ENCODE measurements around the gene FOXJ2. TPM values are rescaled to one million over a fixed set of nuclear protein-coding genes. Genes with fewer than 3 reads are reported as not detected.
"Not testable (repeated sequence)": the region's sequence is repeated elsewhere in the genome, so short reads cannot be mapped to it uniquely, and the experiment has no call there.

Gene FOXJ2
- total RNA-seq, result 1 to 10 TPM; 4.4 to 5.7 (median 4.8) TPM
- long read RNA-seq, result 0 reads

- TF ChIP-seq CTCF (IDR thresholded peaks at IDR 0.05), result no peak
- TF ChIP-seq POLR2A (IDR thresholded peaks at IDR 0.05), result peak; percentile 77
- Histone ChIP-seq H3K27me3 (no peaks in the 10 kb centered on the region), H3K36me3 (no peaks in the 10 kb centered on the region), H3K27ac (peak within 1 kb of the TSS; percentile 80 to 94 (median 93)), H3K9me3 (no peaks in the 10 kb centered on the region), H3K4me3 (peak within 1 kb of the TSS; percentile 70 to 98 (median 97)), H3K4me1 (peaks cover 0 to 37% (median 8%) of the 10 kb centered on the region in 4 donors)
- ATAC-seq, result peak; percentile 86 to 96 (median 94)
- intact Hi-C loops (cut with DNase I), result loop anchor here in 1 of 2 donors (10.0 kb wide), 1 partner anchor 52 kb away; the partner anchor contains the start of gene NECAP1
- peak; percentile 87 to 89 (median 88) for DNase-seq
- under 1% methylated on average over 34 of the region's 93 CpGs for WGBS (ENCODE audit: insufficient coverage, low coverage, low lambda C conversion rate, missing lambda C conversion rate)
Measured at GRCh38 chr12:8032242-8033152, at the start of gene FOXJ2. TSS of gene FOXJ2 (plus strand) at chr12:8032716. CDS start at chr12:8039833, 7,117 bp downstream.

- H3K27me3 ChIP-seq; ATAC-seq; H3K4me1 ChIP-seq; intact Hi-C loops (cut with DNase I); H3K9me3 ChIP-seq; H3K4me3 ChIP-seq; H3K27ac ChIP-seq; H3K36me3 ChIP-seq; DNase-seq: not testable (repeated sequence)
- WGBS (ENCODE audit: insufficient coverage, low coverage, low lambda C conversion rate, missing lambda C conversion rate), result 69% methylated on average over 6 of the region's 11 CpGs
Measured at GRCh38 chr12:7983019-7983418, 49.5 kb upstream of the FOXJ2 start.

GRCh38 chr12:7983460-7983859 lies 49.1 kb upstream of the FOXJ2 start:
- WGBS (ENCODE audit: insufficient coverage, low coverage, low lambda C conversion rate, missing lambda C conversion rate), result no CpG with 5 or more reads among the region's 1 CpG
- not testable (repeated sequence) for ATAC-seq

GRCh38 chr12:7984900-7985299 lies 47.6 kb upstream of the FOXJ2 start:
- H3K4me1 ChIP-seq, result no peaks in the 10 kb centered on the region
- no peak for ATAC-seq
- intact Hi-C loops (cut with DNase I), result no loop called here
- H3K27ac ChIP-seq, result no peak overlapping the region
- H3K36me3 ChIP-seq, result no peaks in the 10 kb centered on the region
- WGBS (ENCODE audit: insufficient coverage, low coverage, low lambda C conversion rate, missing lambda C conversion rate), result 72% methylated on average over 4 of the region's 5 CpGs
- H3K9me3 ChIP-seq, result no peaks in the 10 kb centered on the region
- DNase-seq, result no peak
- H3K4me3 ChIP-seq, result no peak overlapping the region
- TF ChIP-seq CTCF (IDR thresholded peaks at IDR 0.05), result no peak
- no peak for TF ChIP-seq POLR2A (IDR thresholded peaks at IDR 0.05)
- H3K27me3 ChIP-seq, result no peaks in the 10 kb centered on the region

More at GRCh38 chr12:7983460-7983859, 49.1 kb upstream of the FOXJ2 start:
- intact Hi-C loops (cut with DNase I); H3K4me3 ChIP-seq; H3K4me1 ChIP-seq; H3K27me3 ChIP-seq; H3K9me3 ChIP-seq; H3K27ac ChIP-seq; DNase-seq; H3K36me3 ChIP-seq: not testable (repeated sequence)

GRCh38 chr12:7985802-7986418 lies 46.6 kb upstream of the FOXJ2 start:
- intact Hi-C loops (cut with DNase I), result no loop called here
- Histone ChIP-seq H3K4me3 (no peak overlapping the region), H3K27ac (no peak overlapping the region), H3K27me3 (no peaks in the 10 kb centered on the region), H3K4me1 (no peaks in the 10 kb centered on the region), H3K9me3 (no peaks in the 10 kb centered on the region), H3K36me3 (no peaks in the 10 kb centered on the region)
- WGBS (ENCODE audit: insufficient coverage, low coverage, low lambda C conversion rate, missing lambda C conversion rate), result 82% methylated on average over 7 of the region's 7 CpGs
- ATAC-seq, result no peak
- no peak for DNase-seq
- TF ChIP-seq POLR2A (IDR thresholded peaks at IDR 0.05) (no peak), CTCF (IDR thresholded peaks at IDR 0.05) (no peak)

Data from right lobe of liver (tissue), 6 donors.